Gastrocnemius medialis (tissue), 4 donors: Measurements from ENCODE around the gene TXLNB. TPM values are rescaled to one million over a fixed set of nuclear protein-coding genes. Genes with fewer than 3 reads are reported as not detected.

ENCODE experiments used
- ATAC-seq, 2 donors: fragments of 150-250 bp; one replicate each; pipeline ENCODE4 v1.9.1; 2016
- DNase-seq, 2 donors: peaks; one replicate each; pipeline ENCODE4 v3.0.0-alpha.2; 2019
- H3K27ac ChIP-seq, 4 donors: fragments of 200-600 bp; sonication (generic); 1 replicate in 1 of 4; 2 replicates in 3 of 4; pipeline ENCODE4 v1.5.1; 2016 to 2018; ENCODE audit warnings: mild to moderate bottlenecking in 2 of 4, moderate library complexity in 1 of 4
- H3K27me3 ChIP-seq, 3 donors: fragments of 200-600 bp; sonication (generic) in 2 of 3; 1 replicate in 1 of 3; 2 replicates in 2 of 3; pipeline versions ENCODE4 v1.5.1 to v1.6.0; 2016 to 2019; ENCODE audit warnings: mild to moderate bottlenecking in 1 of 3, moderate library complexity in 1 of 3
- H3K36me3 ChIP-seq, 2 donors: fragments of 200-600 bp; sonication (generic) in 1 of 2; one replicate each; pipeline ENCODE4 v1.5.1; 2017 to 2018
- H3K4me1 ChIP-seq, 2 donors: fragments of 200-600 bp; sonication (generic) in 1 of 2; one replicate each; pipeline ENCODE4 v1.5.1; 2016 to 2017; ENCODE audit warnings: mild to moderate bottlenecking in 2 of 2
- H3K4me3 ChIP-seq, 4 donors: fragments of 200-600 bp; sonication (generic) in 3 of 4; 1 replicate in 1 of 4; 2 replicates in 3 of 4; pipeline ENCODE4 v1.5.1; 2016 to 2019; ENCODE audit warnings: mild to moderate bottlenecking in 2 of 4
- H3K9me3 ChIP-seq, 3 donors: fragments of 200-600 bp; sonication (generic) in 2 of 3; 1 replicate in 1 of 3; 2 replicates in 2 of 3; pipeline ENCODE4 v1.5.1; 2016 to 2019
- CTCF ChIP-seq, 5 experiments: fragments of 450-650 bp in 3 of 5; fragments of 200-600 bp in 2 of 5; sonication (generic) in 2 of 5; IDR thresholded peaks in 4 of 5; conservative IDR thresholded peaks in 1 of 5; 1 replicate in 4 of 5; 2 replicates in 1 of 5; pipeline ENCODE4 v1.5.1; 2016 to 2019; ENCODE audit warnings: antibody characterized with exemption in 5 of 5, mild to moderate bottlenecking in 3 of 5, moderate library complexity in 3 of 5
- POLR2A ChIP-seq, 2 donors: fragments of 450-650 bp; IDR thresholded peaks; one replicate each; pipeline ENCODE4 v1.6.1; 2017; ENCODE audit warnings: antibody characterized with exemption in 2 of 2, mild to moderate bottlenecking in 2 of 2, moderate library complexity in 2 of 2
- in situ Hi-C, 4 donors: fragments of 200-750 bp; cut with MboI; loops; one replicate each; pipeline versions ENCODE4 v1.15.0 to v1.8.0; 2017; ENCODE audit warnings: low sequenced_read_pairs in 4 of 4
- intact Hi-C: fragments of 100-400 bp; cut with DNase I; formaldehyde crosslinking; loops from one replicate; pipeline ENCODE4 v1.15.1; 2023; ENCODE audit warnings: low total_unique reads
- total RNA-seq, 4 donors: library from RNA; depleted of rRNA; stranded (reverse); fragments of >200 nt; gene quantifications; one replicate each; pipeline versions ENCODE4 v1.1.0 to v1.2.3, GENCODE V29; 2016

The TXLNB gene
- total RNA-seq: 100 to 1,000 TPM in 2 of 4 donors, 10 to 100 TPM in 2; 58.3 to 197 (median 124) TPM

DNA sequence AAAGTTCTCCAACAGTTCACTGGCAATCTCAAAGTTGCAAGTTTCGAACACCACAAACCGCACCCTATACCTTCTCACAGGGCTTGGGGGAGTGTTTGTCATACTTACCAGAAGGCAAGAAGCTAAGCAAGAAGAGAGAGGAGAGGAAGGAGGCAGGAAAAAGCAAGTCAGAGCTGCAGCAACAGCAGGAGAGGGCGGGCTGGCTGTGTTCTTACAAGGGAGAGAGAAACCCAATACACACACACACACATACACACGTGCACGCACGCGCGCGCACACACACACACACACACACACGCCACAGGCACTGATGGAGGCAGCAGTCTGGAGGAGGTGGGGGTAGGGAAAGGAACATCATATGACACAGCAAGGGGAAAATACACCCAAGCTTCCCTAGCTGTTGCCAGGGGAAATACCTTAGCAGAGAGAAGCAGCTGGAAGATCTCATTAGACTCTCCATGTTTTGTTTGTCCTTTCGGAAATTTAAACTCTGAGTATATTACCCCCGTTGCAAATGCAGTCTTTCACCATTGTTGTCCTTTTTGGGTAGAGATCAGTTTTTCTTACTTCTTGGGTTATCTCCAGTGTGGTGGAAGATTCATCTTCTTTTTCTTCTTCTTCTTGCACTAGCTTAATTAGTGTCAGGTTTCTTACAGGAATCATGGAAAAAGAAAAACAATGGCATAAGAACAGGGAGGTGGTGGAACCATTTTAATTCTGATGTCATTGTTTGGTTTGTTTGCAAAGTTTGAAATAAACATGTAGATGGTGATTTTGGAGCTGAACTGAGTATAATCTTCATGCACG lies at the start of gene TXLNB:
TXLNB (minus strand) TSS at position 186 of the 807 bp plus-strand sequence. CDS start 3,099 bp downstream, outside the sequence.
- intact Hi-C loops: loop anchor here (2.0 to 10.0 kb wide), 5 partner anchors 40 to 473 kb away; partner anchors contain the start of genes CITED2 and HECA
- H3K36me3 ChIP-seq: no peaks in the 10 kb centered on the region
- H3K4me1 ChIP-seq: peaks cover 32 to 40% of the 10 kb centered on the region in 2 donors
- peak; percentile 78 to 79 for ATAC-seq
- H3K27me3 ChIP-seq: no peaks in the 10 kb centered on the region
- TF ChIP-seq POLR2A (IDR thresholded peaks at IDR 0.05) (peak; percentile 70 to 83), CTCF (IDR thresholded peaks at IDR 0.05 in 4 of 5, conservative IDR thresholded peaks at IDR 0.05 in 1 of 5) (peak in 3 of 5 experiments; percentile 16 to 34 (median 24))
- H3K27ac ChIP-seq: peak within 1 kb of the TSS; percentile 92 to 96 (median 94)
- peak; percentile 94 to 97 for DNase-seq
- H3K9me3 ChIP-seq: no peaks in the 10 kb centered on the region
- in situ Hi-C loops: no loop called here
- H3K4me3 ChIP-seq: peak within 1 kb of the TSS; percentile 47 to 57 (median 50)

GRCh38 chr6:139341060-139341459 lies 49.3 kb upstream of the TXLNB start:
- in situ Hi-C loops: no loop called here
- no peaks in the 10 kb centered on the region for H3K9me3 ChIP-seq
- no peak overlapping the region for H3K27ac ChIP-seq
- H3K27me3 ChIP-seq: no peaks in the 10 kb centered on the region
- ATAC-seq: no peak
- H3K4me3 ChIP-seq: no peak overlapping the region
- H3K4me1 ChIP-seq: peaks cover 14 to 32% of the 10 kb centered on the region in 2 donors
- intact Hi-C loops: no loop called here
- H3K36me3 ChIP-seq: no peaks in the 10 kb centered on the region
- TF ChIP-seq CTCF (IDR thresholded peaks at IDR 0.05 in 4 of 5, conservative IDR thresholded peaks at IDR 0.05 in 1 of 5): no peak
- TF ChIP-seq POLR2A (IDR thresholded peaks at IDR 0.05): no peak
- no peak for DNase-seq

DNA sequence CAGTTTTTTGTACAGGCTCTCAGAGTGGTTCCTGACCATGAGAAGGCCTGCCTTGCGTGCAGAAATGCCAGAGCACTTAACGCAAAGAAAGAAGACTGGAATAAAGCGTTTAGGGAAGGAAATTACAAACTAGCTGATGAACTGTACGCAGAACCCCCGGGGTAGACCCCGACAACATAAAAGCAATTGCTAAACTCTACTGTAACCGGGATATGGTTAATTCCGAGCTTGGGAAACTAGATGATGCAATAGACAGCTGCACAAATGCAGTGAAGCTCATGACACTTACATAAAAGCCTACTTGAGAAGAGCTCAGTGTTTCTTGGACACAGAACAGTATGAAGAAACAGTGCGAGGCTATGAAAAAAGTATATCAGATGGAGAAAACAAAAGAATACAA lies 47.0 kb upstream of the TXLNB start:
- Histone ChIP-seq H3K27me3 (no peaks in the 10 kb centered on the region), H3K4me3 (no peak overlapping the region), H3K9me3 (no peaks in the 10 kb centered on the region), H3K4me1 (peaks cover 14 to 43% of the 10 kb centered on the region in 2 donors), H3K27ac (peak overlapping the region; percentile 58 to 74 (median 68)), H3K36me3 (no peaks in the 10 kb centered on the region)
- in situ Hi-C loops (no loop called here), intact Hi-C loops (loop anchor here (5.0 kb wide), 1 partner anchor 86 kb away; no protein-coding TSS in a partner anchor)
- peak in 1 of 5 experiments; percentile 14 for TF ChIP-seq CTCF (IDR thresholded peaks at IDR 0.05 in 4 of 5, conservative IDR thresholded peaks at IDR 0.05 in 1 of 5)
- no peak for TF ChIP-seq POLR2A (IDR thresholded peaks at IDR 0.05)
- peak; percentile 97 for ATAC-seq
- DNase-seq: peak; percentile 48 to 52

DNA sequence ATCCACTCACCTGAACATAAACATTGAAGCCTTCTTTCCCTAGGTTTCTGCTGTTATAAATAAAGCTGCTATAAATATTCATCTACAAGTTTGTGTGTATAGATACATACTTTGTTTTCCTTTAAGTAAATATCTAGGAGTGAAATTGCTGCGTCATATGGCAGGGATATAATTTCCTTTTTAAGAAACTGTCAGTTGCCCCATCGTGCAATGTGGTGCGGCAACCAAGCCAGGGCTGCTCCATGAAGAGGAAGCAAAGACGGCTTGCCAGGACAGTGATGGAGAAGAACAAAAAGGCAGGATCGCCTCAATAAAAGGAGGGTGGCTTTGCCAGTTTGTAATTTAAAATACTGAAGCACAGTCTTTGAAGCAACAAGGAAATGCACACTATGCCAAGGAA lies 46.0 kb upstream of the TXLNB start:
- Histone ChIP-seq H3K4me1 (peaks cover 14 to 43% of the 10 kb centered on the region in 2 donors), H3K9me3 (no peaks in the 10 kb centered on the region), H3K4me3 (no peak overlapping the region), H3K27me3 (no peaks in the 10 kb centered on the region), H3K36me3 (no peaks in the 10 kb centered on the region), H3K27ac (peak overlapping the region in 3 of 4 donors; percentile 3 to 74 (median 73))
- in situ Hi-C loops (no loop called here), intact Hi-C loops (loop anchor here (2.0 to 5.0 kb wide), 2 partner anchors 45 to 86 kb away; no protein-coding TSS in a partner anchor)
- DNase-seq: peak; percentile 24 to 55
- ATAC-seq: peak in 1 of 2 donors; percentile 57
- TF ChIP-seq CTCF (IDR thresholded peaks at IDR 0.05 in 4 of 5, conservative IDR thresholded peaks at IDR 0.05 in 1 of 5): no peak
- no peak for TF ChIP-seq POLR2A (IDR thresholded peaks at IDR 0.05)
